Natural killer cell treated with Interleukin-12 subunit alpha and Interleukin-12 subunit beta and Interleukin-15 and Interleukin-18, amount 100 ng/mL, for 72 hours (primary cell): ENCODE data around the gene PTPRK. TPM values are rescaled to one million over a fixed set of nuclear protein-coding genes. Genes with fewer than 3 reads are reported as not detected.
A peak's percentile ranks its signal among the peaks of the same experiment; 100 is the strongest.

Experiments used
- ATAC-seq, 2 donors: fragments of 150-1000 bp; cut with Tn5 transposase in 1 of 2; sonication (Bioruptor Pico), chemical (Tn5 transposase) in 1 of 2; 2 replicates each; pipeline ENCODE4 v1.10.0; 2021
- DNase-seq: peaks from one replicate; pipeline ENCODE4 v3.0.0; 2022; ENCODE audit warnings: low spot score
- H3K27ac Mint-ChIP-seq, 2 donors: 1 replicate in 1 of 2; 2 replicates in 1 of 2; pipeline ENCODE4 v1.8.0; 2022; ENCODE audit warnings: mixed read lengths in 2 of 2, mild to moderate bottlenecking in 1 of 2, moderate library complexity in 1 of 2
- H3K27me3 Mint-ChIP-seq, 2 donors: 1 replicate in 1 of 2; 2 replicates in 1 of 2; pipeline ENCODE4 v1.8.0; 2022; ENCODE audit warnings: mixed read lengths in 2 of 2
- H3K36me3 Mint-ChIP-seq: one replicate; pipeline ENCODE4 v1.8.0; 2022; ENCODE audit warnings: mixed read lengths
- H3K4me1 Mint-ChIP-seq, 2 donors: 1 replicate in 1 of 2; 2 replicates in 1 of 2; pipeline ENCODE4 v1.8.0; 2022; ENCODE audit warnings: low read depth in 2 of 2, mixed read lengths in 2 of 2, mild to moderate bottlenecking in 1 of 2
- H3K4me3 Mint-ChIP-seq: one replicate; pipeline ENCODE4 v1.8.0; 2022; ENCODE audit warnings: mixed read lengths
- H3K9me3 Mint-ChIP-seq: 2 replicates; pipeline ENCODE4 v1.8.0; 2022; ENCODE audit warnings: mixed read lengths
- total RNA-seq, 2 donors: library from RNA; stranded (reverse); gene quantifications; one replicate each; pipeline ENCODE4 v1.2.3, GENCODE V29; 2022

PTPRK gene
- total RNA-seq, 2 donors from 2014 or later, result 0.59 to 13.8 TPM

GRCh38 chr6:128307671-128308070 lies 212.7 kb downstream of the PTPRK start:
- ATAC-seq, result no peak
- Mint-ChIP-seq H3K27me3 (no peaks in the 10 kb centered on the region), H3K27ac (no peak overlapping the region), H3K4me3 (no peak overlapping the region), H3K4me1 (peaks cover 6 to 11% of the 10 kb centered on the region in 2 donors), H3K36me3 (peaks cover 4% of the 10 kb centered on the region), H3K9me3 (peaks cover 2% of the 10 kb centered on the region)
- no peak for DNase-seq

- H3K4me3 Mint-ChIP-seq, result no peak overlapping the region
- H3K36me3 Mint-ChIP-seq, result peaks cover 4% of the 10 kb centered on the region
- peaks cover 0 to 5% of the 10 kb centered on the region in 2 donors for H3K4me1 Mint-ChIP-seq
- DNase-seq, result no peak
- no peaks in the 10 kb centered on the region for H3K27me3 Mint-ChIP-seq
- H3K9me3 Mint-ChIP-seq, result peaks cover 2% of the 10 kb centered on the region
- H3K27ac Mint-ChIP-seq, result no peak overlapping the region
- ATAC-seq, result no peak
Measured at GRCh38 chr6:128305976-128306375, 214.4 kb downstream of the PTPRK start.

GRCh38 chr6:128305228-128305627 lies 215.2 kb downstream of the PTPRK start:
- ATAC-seq (no peak), DNase-seq (no peak)
- peaks cover 2% of the 10 kb centered on the region for H3K9me3 Mint-ChIP-seq
- peaks cover 0 to 5% of the 10 kb centered on the region in 2 donors for H3K4me1 Mint-ChIP-seq
- H3K27me3 Mint-ChIP-seq, result no peaks in the 10 kb centered on the region
- H3K36me3 Mint-ChIP-seq, result peaks cover 4% of the 10 kb centered on the region
- no peak overlapping the region for H3K27ac Mint-ChIP-seq
- H3K4me3 Mint-ChIP-seq, result no peak overlapping the region

GRCh38 chr6:128303870-128304269 lies 216.5 kb downstream of the PTPRK start:
- peaks cover 0 to 5% of the 10 kb centered on the region in 2 donors for H3K4me1 Mint-ChIP-seq
- H3K9me3 Mint-ChIP-seq, result peaks cover 2% of the 10 kb centered on the region
- DNase-seq, result no peak
- no peak overlapping the region for H3K4me3 Mint-ChIP-seq
- peak in 1 of 2 donors; percentile 48 for ATAC-seq
- H3K27ac Mint-ChIP-seq, result no peak overlapping the region
- peaks cover 4% of the 10 kb centered on the region for H3K36me3 Mint-ChIP-seq
- no peaks in the 10 kb centered on the region for H3K27me3 Mint-ChIP-seq

- peaks cover 0 to 5% of the 10 kb centered on the region in 2 donors for H3K4me1 Mint-ChIP-seq
- no peaks in the 10 kb centered on the region for H3K27me3 Mint-ChIP-seq
- H3K4me3 Mint-ChIP-seq, result no peak overlapping the region
- peaks cover 4% of the 10 kb centered on the region for H3K36me3 Mint-ChIP-seq
- H3K9me3 Mint-ChIP-seq, result peaks cover 2% of the 10 kb centered on the region
- ATAC-seq (no peak), DNase-seq (no peak)
- no peak overlapping the region for H3K27ac Mint-ChIP-seq
Measured at GRCh38 chr6:128302942-128303341, 217.5 kb downstream of the PTPRK start.

GRCh38 chr6:128295670-128296069 lies 224.7 kb downstream of the PTPRK start:
- Mint-ChIP-seq H3K4me1 (no peaks in the 10 kb centered on the region), H3K9me3 (peaks cover 4% of the 10 kb centered on the region), H3K27ac (no peak overlapping the region), H3K36me3 (peaks cover 6% of the 10 kb centered on the region), H3K27me3 (peaks cover 0 to 4% of the 10 kb centered on the region in 2 donors), H3K4me3 (no peak overlapping the region)
- DNase-seq, result no peak
- ATAC-seq, result no peak

- Mint-ChIP-seq H3K36me3 (no peaks in the 10 kb centered on the region), H3K27me3 (peaks cover 10 to 14% of the 10 kb centered on the region in 2 donors), H3K4me3 (no peak overlapping the region), H3K4me1 (no peaks in the 10 kb centered on the region), H3K9me3 (no peaks in the 10 kb centered on the region), H3K27ac (no peak overlapping the region)
- no peak for DNase-seq
- no peak for ATAC-seq
Measured at GRCh38 chr6:128290221-128290620, 230.2 kb downstream of the PTPRK start.

GRCh38 chr6:128284128-128284527 lies 236.3 kb downstream of the PTPRK start:
- ATAC-seq (no peak), DNase-seq (no peak)
- peaks cover 10 to 14% of the 10 kb centered on the region in 2 donors for H3K27me3 Mint-ChIP-seq
- H3K36me3 Mint-ChIP-seq, result no peaks in the 10 kb centered on the region
- no peaks in the 10 kb centered on the region for H3K9me3 Mint-ChIP-seq
- no peaks in the 10 kb centered on the region for H3K4me1 Mint-ChIP-seq
- H3K4me3 Mint-ChIP-seq, result no peak overlapping the region
- H3K27ac Mint-ChIP-seq, result no peak overlapping the region

GRCh38 chr6:128282961-128283360 lies 237.4 kb downstream of the PTPRK start:
- ATAC-seq, result no peak
- Mint-ChIP-seq H3K4me3 (no peak overlapping the region), H3K27me3 (peaks cover 8 to 14% of the 10 kb centered on the region in 2 donors), H3K27ac (no peak overlapping the region), H3K9me3 (no peaks in the 10 kb centered on the region), H3K36me3 (no peaks in the 10 kb centered on the region), H3K4me1 (no peaks in the 10 kb centered on the region)
- no peak for DNase-seq

GRCh38 chr6:128280960-128281359 lies 239.4 kb downstream of the PTPRK start:
- no peaks in the 10 kb centered on the region for H3K4me1 Mint-ChIP-seq
- H3K36me3 Mint-ChIP-seq, result no peaks in the 10 kb centered on the region
- no peak for DNase-seq
- H3K27me3 Mint-ChIP-seq, result peaks cover 0 to 1% of the 10 kb centered on the region in 2 donors
- H3K9me3 Mint-ChIP-seq, result no peaks in the 10 kb centered on the region
- no peak overlapping the region for H3K4me3 Mint-ChIP-seq
- no peak for ATAC-seq
- H3K27ac Mint-ChIP-seq, result no peak overlapping the region

- Mint-ChIP-seq H3K36me3 (no peaks in the 10 kb centered on the region), H3K9me3 (no peaks in the 10 kb centered on the region), H3K4me3 (no peak overlapping the region), H3K27ac (no peak overlapping the region), H3K4me1 (no peaks in the 10 kb centered on the region), H3K27me3 (no peaks in the 10 kb centered on the region)
- no peak for DNase-seq
- ATAC-seq, result no peak
Measured at GRCh38 chr6:128280066-128280465, 240.3 kb downstream of the PTPRK start.

- no peaks in the 10 kb centered on the region for H3K9me3 Mint-ChIP-seq
- no peaks in the 10 kb centered on the region for H3K27me3 Mint-ChIP-seq
Measured at GRCh38 chr6:128278836-128279235, 241.6 kb downstream of the PTPRK start.

GRCh38 chr6:128277379-128277778 lies 243.0 kb downstream of the PTPRK start:
- Mint-ChIP-seq H3K9me3 (no peaks in the 10 kb centered on the region), H3K27ac (no peak overlapping the region), H3K36me3 (no peaks in the 10 kb centered on the region), H3K4me1 (no peaks in the 10 kb centered on the region), H3K4me3 (no peak overlapping the region), H3K27me3 (no peaks in the 10 kb centered on the region)
- ATAC-seq, result no peak
- no peak for DNase-seq

More at GRCh38 chr6:128278836-128279235, 241.6 kb downstream of the PTPRK start:
- DNase-seq (no peak), ATAC-seq (no peak)
- no peak overlapping the region for H3K27ac Mint-ChIP-seq
- no peaks in the 10 kb centered on the region for H3K4me1 Mint-ChIP-seq
- H3K36me3 Mint-ChIP-seq, result no peaks in the 10 kb centered on the region
- H3K4me3 Mint-ChIP-seq, result no peak overlapping the region

- no peaks in the 10 kb centered on the region for H3K9me3 Mint-ChIP-seq
- no peaks in the 10 kb centered on the region for H3K36me3 Mint-ChIP-seq
- H3K4me3 Mint-ChIP-seq, result no peak overlapping the region
- H3K4me1 Mint-ChIP-seq, result no peaks in the 10 kb centered on the region
- DNase-seq, result no peak
- H3K27me3 Mint-ChIP-seq, result no peaks in the 10 kb centered on the region
- ATAC-seq, result no peak
- H3K27ac Mint-ChIP-seq, result no peak overlapping the region
Measured at GRCh38 chr6:128276311-128276710, 244.1 kb downstream of the PTPRK start.

- H3K4me1 Mint-ChIP-seq, result no peaks in the 10 kb centered on the region
- H3K27ac Mint-ChIP-seq, result no peak overlapping the region
- H3K4me3 Mint-ChIP-seq, result no peak overlapping the region
- DNase-seq (no peak), ATAC-seq (no peak)
- H3K27me3 Mint-ChIP-seq, result no peaks in the 10 kb centered on the region
- no peaks in the 10 kb centered on the region for H3K36me3 Mint-ChIP-seq
- H3K9me3 Mint-ChIP-seq, result no peaks in the 10 kb centered on the region
Measured at GRCh38 chr6:128275681-128276080, 244.7 kb downstream of the PTPRK start.
